Small intestine (tissue), 7 donors: ENCODE measurements around the gene MRC2. TPM values are rescaled to one million over a fixed set of nuclear protein-coding genes. Genes with fewer than 3 reads are reported as not detected.

Experiments
- DNase-seq, 2 donors: peaks; one replicate each; pipeline versions ENCODE4 v3.0.0 to v3.0.0-alpha.2; 2013
- FAIRE-seq: peaks from 2 replicates; lab custom pipeline; 2012; peaks lifted over from hg19 to GRCh38; lab: Jason Lieb, UNC
- H3K27ac ChIP-seq, 3 donors: one replicate each; pipeline ENCODE4 v1.5.1; 2013; ENCODE audit warnings: low read length in 2 of 3, mild to moderate bottlenecking in 2 of 3, control low read depth in 1 of 3, inconsistent platforms in 1 of 3, low read depth in 1 of 3, moderate library complexity in 1 of 3
- H3K27me3 ChIP-seq, 3 donors: one replicate each; pipeline ENCODE4 v1.6.1; 2013; ENCODE audit warnings: low read length in 3 of 3, inconsistent platforms in 1 of 3; ENCODE audit not compliant: control insufficient read depth in 3 of 3, insufficient read depth in 3 of 3
- H3K36me3 ChIP-seq, 3 donors: one replicate each; pipeline ENCODE4 v1.6.1; 2013; ENCODE audit warnings: low read length in 3 of 3, inconsistent platforms in 1 of 3, low read depth in 1 of 3, mild to moderate bottlenecking in 1 of 3, moderate library complexity in 1 of 3; ENCODE audit not compliant: control insufficient read depth in 3 of 3, insufficient read depth in 2 of 3
- H3K4me1 ChIP-seq, 3 donors: one replicate each; pipeline ENCODE4 v1.6.1; 2013; ENCODE audit warnings: low read length in 2 of 3, inconsistent platforms in 1 of 3, low read depth in 1 of 3, mild to moderate bottlenecking in 1 of 3, moderate library complexity in 1 of 3; ENCODE audit not compliant: control insufficient read depth in 3 of 3, insufficient read depth in 2 of 3
- H3K4me3 ChIP-seq, 3 donors: one replicate each; pipeline ENCODE4 v1.5.1; 2013; ENCODE audit warnings: low read length in 3 of 3, control low read depth in 1 of 3, inconsistent platforms in 1 of 3, low read depth in 1 of 3, mild to moderate bottlenecking in 1 of 3, moderate library complexity in 1 of 3
- H3K9me3 ChIP-seq, 2 donors: one replicate each; pipeline ENCODE4 v1.6.1; 2013; ENCODE audit warnings: low read depth in 1 of 2, low read length in 1 of 2; ENCODE audit not compliant: control insufficient read depth in 2 of 2, insufficient read depth in 1 of 2
- WGBS, 3 donors: extraction: QIAGEN DNeasy Blood & Tissue Kit; methylation state at CpG; one replicate each; pipeline ENCODE4 v1.1.7; 2013; 5-methylcytosine and 5-hydroxymethylcytosine counted together
- polyA plus RNA-seq, 4 donors: library from polyadenylated mRNA; stranded (reverse) in 3 of 4; unstranded in 1 of 4; fragments of 200-250 nt in 3 of 4; fragments of 120-200 nt in 1 of 4; gene quantifications; one replicate each; pipeline versions ENCODE4 v1.2.1 to v1.2.3, GENCODE V29; 2013
- donor health status: healthy with polysubstance abuse.
- donor health status: control.
- donor health status: control.
- donor health status: Bipolar disorder and iron deficiency.
- donor health status: healthy.

MRC2 gene
- polyA plus RNA-seq, 4 donors, result 0.67 to 11.6 (median 4.5) TPM

DNA sequence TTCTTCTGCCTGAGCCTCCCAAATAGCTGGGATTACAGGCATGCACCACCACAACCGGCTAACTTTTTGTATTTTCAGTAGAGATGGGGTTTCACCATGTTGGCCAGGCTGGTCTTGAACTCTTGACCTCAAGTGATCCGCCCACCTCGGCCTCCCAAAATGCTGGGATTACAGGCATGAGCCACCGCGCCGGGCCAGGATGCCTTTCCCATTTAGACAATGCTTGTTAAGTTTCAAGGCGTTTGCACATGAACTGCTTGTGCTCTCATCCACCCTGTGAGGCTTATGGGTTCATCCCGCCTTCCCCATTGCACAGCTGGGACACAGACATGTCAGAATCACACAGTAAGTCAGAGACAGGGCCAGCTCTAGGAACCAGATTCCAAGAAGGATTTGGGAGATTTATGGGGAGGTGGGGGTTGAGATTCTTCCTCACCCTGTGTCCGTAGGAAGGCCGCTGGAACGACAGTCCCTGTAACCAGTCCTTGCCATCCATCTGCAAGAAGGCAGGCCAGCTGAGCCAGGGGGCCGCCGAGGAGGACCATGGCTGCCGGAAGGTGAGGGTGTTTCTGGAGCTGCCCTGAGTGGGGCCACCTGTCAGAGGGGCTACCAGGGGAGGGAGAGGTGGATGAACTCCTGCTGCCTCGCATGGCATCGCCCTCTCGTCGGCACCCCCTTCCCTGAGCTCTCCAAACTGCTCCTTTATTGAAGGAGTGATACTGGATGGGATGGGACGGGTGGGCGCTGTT lies 46.3 kb downstream of the MRC2 start:
- Histone ChIP-seq H3K4me1 (no peaks in the 10 kb centered on the region), H3K9me3 (no peaks in the 10 kb centered on the region), H3K27me3 (peaks cover 0 to 5% (median 0%) of the 10 kb centered on the region in 3 donors), H3K27ac (no peak overlapping the region), H3K4me3 (no peak overlapping the region), H3K36me3 (peaks cover 0 to 14% (median 0%) of the 10 kb centered on the region in 3 donors)
- WGBS, 3 donors, result 81 to 83% (median 82%) methylated on average over 20 of the region's 20 CpGs
- DNase-seq (no peak), FAIRE-seq (no peak)

DNA sequence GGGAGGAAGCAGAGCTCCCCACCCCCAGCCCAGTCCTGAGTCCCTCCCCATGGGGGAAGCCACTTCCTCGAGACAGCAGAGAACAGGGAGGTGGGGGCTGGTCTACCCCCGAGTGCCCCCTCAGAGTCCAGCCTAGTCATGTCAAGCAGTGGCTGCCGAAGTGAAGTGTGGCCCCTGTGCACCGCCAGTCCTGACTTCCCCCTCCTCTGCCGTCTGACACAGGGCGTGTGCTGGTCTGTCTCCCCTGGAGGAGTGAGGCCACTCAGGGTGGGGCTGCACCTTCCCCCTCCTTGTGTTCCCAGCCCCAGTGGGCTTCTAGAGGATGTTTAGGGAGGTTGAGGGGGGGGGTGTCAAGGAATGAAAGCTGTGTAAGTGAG lies 46.9 kb downstream of the MRC2 start:
- 43 to 73% (median 52%) methylated on average over 4 to 6 of the region's 6 CpGs for WGBS, 3 donors
- Histone ChIP-seq H3K4me3 (no peak overlapping the region), H3K27me3 (peaks cover 0 to 5% (median 0%) of the 10 kb centered on the region in 3 donors), H3K4me1 (no peaks in the 10 kb centered on the region), H3K27ac (no peak overlapping the region), H3K9me3 (no peaks in the 10 kb centered on the region), H3K36me3 (peaks cover 0 to 14% (median 0%) of the 10 kb centered on the region in 3 donors)
- DNase-seq (no peak), FAIRE-seq (no peak)

DNA sequence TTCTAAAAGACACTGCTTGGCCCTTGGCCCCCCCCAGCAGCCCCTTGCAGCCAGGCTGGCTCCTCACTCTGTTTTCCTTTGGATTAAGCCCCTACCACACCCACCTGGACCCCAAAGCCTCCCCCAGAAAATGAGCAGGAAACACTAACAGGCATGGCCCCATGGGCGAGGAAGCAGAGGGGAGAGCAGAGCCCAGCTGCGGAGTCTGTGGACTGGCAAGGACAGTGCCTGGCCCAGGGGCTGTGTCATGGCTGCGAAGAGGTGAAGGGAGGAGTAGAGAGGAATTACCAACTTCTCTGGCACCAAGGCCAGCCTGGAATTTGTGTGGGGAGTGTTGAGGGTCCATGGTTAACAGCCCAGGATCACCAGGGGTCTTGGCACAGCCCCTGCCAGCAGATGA lies 47.4 kb downstream of the MRC2 start:
- Histone ChIP-seq H3K4me3 (no peak overlapping the region), H3K4me1 (no peaks in the 10 kb centered on the region), H3K27ac (no peak overlapping the region), H3K36me3 (peaks cover 0 to 14% (median 0%) of the 10 kb centered on the region in 3 donors), H3K27me3 (peaks cover 0 to 4% (median 0%) of the 10 kb centered on the region in 3 donors), H3K9me3 (no peaks in the 10 kb centered on the region)
- FAIRE-seq, result no peak
- WGBS, 3 donors, result 76 to 80% (median 76%) methylated on average over 3 of the region's 3 CpGs
- no peak for DNase-seq

GRCh38 chr17:62675260-62675659 lies 47.8 kb downstream of the MRC2 start:
- H3K27me3 ChIP-seq, result peaks cover 0 to under 1% (median 0%) of the 10 kb centered on the region in 3 donors
- 53 to 71% (median 68%) methylated on average over 11 to 12 of the region's 12 CpGs for WGBS, 3 donors
- peaks cover 0 to 16% (median 0%) of the 10 kb centered on the region in 3 donors for H3K36me3 ChIP-seq
- H3K27ac ChIP-seq, result no peak overlapping the region
- no peak overlapping the region for H3K4me3 ChIP-seq
- no peaks in the 10 kb centered on the region for H3K9me3 ChIP-seq
- H3K4me1 ChIP-seq, result no peaks in the 10 kb centered on the region
- DNase-seq (no peak), FAIRE-seq (no peak)

- Histone ChIP-seq H3K27ac (no peak overlapping the region), H3K4me3 (no peak overlapping the region), H3K9me3 (no peaks in the 10 kb centered on the region), H3K27me3 (no peaks in the 10 kb centered on the region), H3K36me3 (peaks cover 0 to 14% (median 0%) of the 10 kb centered on the region in 3 donors), H3K4me1 (no peaks in the 10 kb centered on the region)
- 69 to 87% (median 82%) methylated on average over 4 of the region's 4 CpGs for WGBS, 3 donors
- no peak for DNase-seq
- no peak for FAIRE-seq
Observed at GRCh38 chr17:62675701-62676100, 48.2 kb downstream of the MRC2 start.

GRCh38 chr17:62676231-62676943 lies 48.9 kb downstream of the MRC2 start:
- Histone ChIP-seq H3K4me1 (no peaks in the 10 kb centered on the region), H3K36me3 (peaks cover 0 to 11% (median 0%) of the 10 kb centered on the region in 3 donors), H3K27ac (no peak overlapping the region), H3K9me3 (no peaks in the 10 kb centered on the region), H3K27me3 (no peaks in the 10 kb centered on the region), H3K4me3 (no peak overlapping the region)
- WGBS, 3 donors, result 83 to 91% (median 87%) methylated on average over 16 of the region's 16 CpGs
- FAIRE-seq, result no peak
- DNase-seq, result no peak

DNA sequence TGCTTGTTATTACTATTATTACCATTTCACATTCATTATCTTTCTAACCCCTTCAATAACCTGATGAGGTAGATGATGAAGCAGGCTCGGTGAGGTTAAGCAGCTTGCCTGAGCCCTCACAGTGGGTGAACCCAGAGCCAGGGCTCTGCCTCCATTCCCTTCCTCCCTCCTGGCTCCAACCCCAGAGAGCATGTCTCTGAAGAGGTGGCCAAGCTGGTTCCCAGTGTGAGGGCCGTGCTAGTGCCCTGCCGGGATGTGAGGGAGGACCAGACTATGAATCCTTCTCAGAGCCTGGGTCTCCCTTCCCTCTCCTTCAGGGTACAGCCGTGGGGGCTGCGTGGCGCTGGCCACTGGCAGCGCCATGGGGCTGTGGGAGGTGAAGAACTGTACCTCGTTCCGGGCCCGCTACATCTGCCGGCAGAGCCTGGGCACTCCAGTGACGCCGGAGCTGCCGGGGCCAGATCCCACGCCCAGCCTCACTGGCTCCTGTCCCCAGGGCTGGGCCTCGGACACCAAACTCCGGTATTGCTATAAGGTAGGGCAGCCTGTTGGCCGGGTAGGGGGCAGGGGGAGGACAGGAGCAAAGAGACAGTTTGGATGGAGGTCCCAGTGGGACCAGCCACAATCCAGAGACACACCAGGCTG lies 49.6 kb downstream of the MRC2 start:
- FAIRE-seq (no peak), DNase-seq (no peak)
- no peaks in the 10 kb centered on the region for H3K4me1 ChIP-seq
- no peaks in the 10 kb centered on the region for H3K27me3 ChIP-seq
- peaks cover 0 to 14% (median 0%) of the 10 kb centered on the region in 3 donors for H3K36me3 ChIP-seq
- no peaks in the 10 kb centered on the region for H3K9me3 ChIP-seq
- WGBS, 3 donors, result 87 to 93% (median 90%) methylated on average over 18 of the region's 18 CpGs
- no peak overlapping the region for H3K27ac ChIP-seq
- no peak overlapping the region for H3K4me3 ChIP-seq

- DNase-seq, result no peak
- Histone ChIP-seq H3K4me3 (no peak overlapping the region), H3K27me3 (no peaks in the 10 kb centered on the region), H3K9me3 (no peaks in the 10 kb centered on the region), H3K27ac (no peak overlapping the region), H3K4me1 (no peaks in the 10 kb centered on the region), H3K36me3 (peaks cover 0 to 14% (median 0%) of the 10 kb centered on the region in 3 donors)
- 80 to 86% (median 81%) methylated on average over 10 of the region's 10 CpGs for WGBS, 3 donors
- FAIRE-seq, result no peak
Observed at GRCh38 chr17:62678214-62678919, 50.9 kb downstream of the MRC2 start.
